Peyer's patch (tissue), 4 donors: ENCODE data around the gene ZBTB38. TPM values are rescaled to one million over a fixed set of nuclear protein-coding genes. Genes with fewer than 3 reads are reported as not detected.
A peak's percentile ranks its signal among the peaks of the same experiment; 100 is the strongest.

Experiments used
- DNase-seq, 3 donors: peaks; one replicate each; pipeline ENCODE4 v3.0.0-alpha.2; 2017 to 2019
- H3K27ac ChIP-seq, 4 donors: fragments of 200-600 bp; sonication (generic); one replicate each; pipeline ENCODE4 v1.5.1; 2016 to 2019
- H3K27me3 ChIP-seq, 2 donors: fragments of 200-600 bp; sonication (generic); one replicate each; pipeline ENCODE4 v1.5.1; 2019
- H3K36me3 ChIP-seq, 3 donors: fragments of 200-600 bp; sonication (generic); one replicate each; pipeline ENCODE4 v1.5.1; 2016 to 2019
- H3K4me1 ChIP-seq, 4 donors: fragments of 200-600 bp; sonication (generic); one replicate each; pipeline ENCODE4 v1.5.1; 2016 to 2019
- H3K4me3 ChIP-seq, 4 donors: fragments of 200-600 bp; sonication (generic); 1 replicate in 3 of 4; 2 replicates in 1 of 4; pipeline ENCODE4 v1.5.1; 2016 to 2019; ENCODE audit warnings: mild to moderate bottlenecking in 1 of 4
- H3K9me3 ChIP-seq, 4 donors: fragments of 200-600 bp; sonication (generic); one replicate each; pipeline ENCODE4 v1.5.1; 2016 to 2019; ENCODE audit warnings: mild to moderate bottlenecking in 1 of 4
- POLR2A ChIP-seq, 2 donors: fragments of 450-650 bp; IDR thresholded peaks; one replicate each; pipeline ENCODE4 v1.5.1; 2017; ENCODE audit warnings: antibody characterized with exemption in 2 of 2, mild to moderate bottlenecking in 2 of 2, moderate library complexity in 2 of 2
- total RNA-seq, 4 donors: library from RNA; depleted of rRNA; stranded (reverse); fragments of >200 nt; gene quantifications; one replicate each; pipeline ENCODE4 v1.1.0, GENCODE V29; 2016
- TF ChIP-seq, protein P1 (sequence below), 6 experiments: fragments of 450-650 bp in 4 of 6; fragments of 200-600 bp in 2 of 6; sonication (generic) in 1 of 6; IDR thresholded peaks; one replicate each; pipeline ENCODE4 v1.5.1; 2017 to 2019; ENCODE audit warnings: antibody characterized with exemption in 6 of 6, mild to moderate bottlenecking in 3 of 6, moderate library complexity in 1 of 6

Gene ZBTB38
- total RNA-seq, 4 donors from 2014 or later, result 168 to 254 (median 184) TPM

DNA sequence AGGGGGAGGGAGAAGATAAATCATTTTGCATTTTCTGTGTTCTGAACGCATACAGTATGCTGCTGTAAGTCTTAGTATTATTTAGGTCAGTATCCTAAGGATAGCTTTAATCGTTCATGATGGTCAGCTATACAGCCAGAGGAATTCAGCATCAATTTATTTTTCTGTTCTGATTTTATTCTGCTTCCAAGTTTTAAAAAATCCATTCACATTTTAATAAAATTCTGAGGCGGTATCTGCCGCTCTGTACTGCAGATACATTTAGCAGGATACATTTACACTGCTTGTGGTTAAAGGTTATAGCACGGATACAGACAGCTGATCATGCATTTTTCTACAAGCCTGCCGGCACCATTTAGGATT lies 17.8 kb downstream of the ZBTB38 start:
- Histone ChIP-seq H3K27ac (peak overlapping the region; percentile 16 to 68 (median 56)), H3K4me3 (peak overlapping the region; percentile 1 to 30 (median 19)), H3K4me1 (no peaks in the 10 kb centered on the region), H3K9me3 (no peaks in the 10 kb centered on the region), H3K36me3 (peaks cover 0 to 13% (median 0%) of the 10 kb centered on the region in 3 donors), H3K27me3 (no peaks in the 10 kb centered on the region)
- TF ChIP-seq, protein P1, sequence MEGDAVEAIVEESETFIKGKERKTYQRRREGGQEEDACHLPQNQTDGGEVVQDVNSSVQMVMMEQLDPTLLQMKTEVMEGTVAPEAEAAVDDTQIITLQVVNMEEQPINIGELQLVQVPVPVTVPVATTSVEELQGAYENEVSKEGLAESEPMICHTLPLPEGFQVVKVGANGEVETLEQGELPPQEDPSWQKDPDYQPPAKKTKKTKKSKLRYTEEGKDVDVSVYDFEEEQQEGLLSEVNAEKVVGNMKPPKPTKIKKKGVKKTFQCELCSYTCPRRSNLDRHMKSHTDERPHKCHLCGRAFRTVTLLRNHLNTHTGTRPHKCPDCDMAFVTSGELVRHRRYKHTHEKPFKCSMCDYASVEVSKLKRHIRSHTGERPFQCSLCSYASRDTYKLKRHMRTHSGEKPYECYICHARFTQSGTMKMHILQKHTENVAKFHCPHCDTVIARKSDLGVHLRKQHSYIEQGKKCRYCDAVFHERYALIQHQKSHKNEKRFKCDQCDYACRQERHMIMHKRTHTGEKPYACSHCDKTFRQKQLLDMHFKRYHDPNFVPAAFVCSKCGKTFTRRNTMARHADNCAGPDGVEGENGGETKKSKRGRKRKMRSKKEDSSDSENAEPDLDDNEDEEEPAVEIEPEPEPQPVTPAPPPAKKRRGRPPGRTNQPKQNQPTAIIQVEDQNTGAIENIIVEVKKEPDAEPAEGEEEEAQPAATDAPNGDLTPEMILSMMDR (IDR thresholded peaks at IDR 0.05), result no peak
- no peak for TF ChIP-seq POLR2A (IDR thresholded peaks at IDR 0.05)
- DNase-seq, result no peak

DNA sequence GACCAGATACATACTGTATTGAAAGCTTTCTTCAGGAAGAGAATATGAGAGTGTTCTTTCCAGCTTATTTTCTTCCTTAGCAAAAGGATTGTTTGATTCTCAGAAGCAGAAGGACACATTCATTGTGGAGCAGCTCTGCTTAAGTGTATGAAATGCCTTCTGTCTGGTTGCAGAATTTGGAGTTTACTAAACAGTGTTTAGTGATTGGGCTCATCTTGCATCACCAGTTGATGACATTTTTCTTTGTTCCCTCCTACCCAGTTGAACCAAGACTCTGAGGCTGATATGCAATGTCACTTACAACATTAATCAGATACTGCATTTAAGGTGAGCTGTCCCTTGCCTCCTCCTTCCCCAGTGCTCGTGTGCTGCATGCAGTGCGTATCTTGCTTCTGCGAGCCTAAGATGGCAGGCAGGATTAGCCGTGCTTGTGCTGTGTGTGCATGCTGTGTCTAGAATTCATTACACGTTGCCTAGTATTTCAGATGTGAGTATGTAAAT lies 18.4 kb downstream of the ZBTB38 start:
- TF ChIP-seq, protein P1 (IDR thresholded peaks at IDR 0.05), result no peak
- peak in 1 of 2 donors; percentile 28 for TF ChIP-seq POLR2A (IDR thresholded peaks at IDR 0.05)
- Histone ChIP-seq H3K9me3 (no peaks in the 10 kb centered on the region), H3K27ac (peak overlapping the region; percentile 42 to 68 (median 56)), H3K4me1 (no peaks in the 10 kb centered on the region), H3K27me3 (no peaks in the 10 kb centered on the region), H3K4me3 (peak overlapping the region; percentile 1 to 30 (median 19)), H3K36me3 (peaks cover 0 to 9% (median 0%) of the 10 kb centered on the region in 3 donors)
- no peak for DNase-seq

DNA sequence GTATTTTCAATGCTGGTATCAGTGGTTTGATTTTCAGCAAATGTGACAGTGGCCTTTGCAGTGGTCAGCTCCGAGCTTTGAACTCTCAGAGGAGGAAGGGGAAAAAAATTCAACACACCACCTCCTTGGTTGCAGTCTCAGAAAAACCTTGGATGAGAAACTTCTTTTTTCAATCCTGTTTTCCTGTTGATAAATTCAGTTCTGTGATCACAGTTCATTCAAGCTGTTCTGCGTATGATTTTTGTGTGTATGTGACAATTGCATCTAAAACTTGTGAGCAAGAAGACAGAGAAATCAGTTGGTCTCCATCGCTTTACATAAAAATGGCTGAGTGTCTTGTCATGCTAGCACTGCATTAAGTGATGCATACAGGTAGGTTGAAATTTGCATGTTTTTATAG lies 19.2 kb downstream of the ZBTB38 start:
- H3K9me3 ChIP-seq, result no peaks in the 10 kb centered on the region
- H3K4me3 ChIP-seq, result peak overlapping the region in 1 of 4 donors; percentile 22
- H3K4me1 ChIP-seq, result no peaks in the 10 kb centered on the region
- H3K36me3 ChIP-seq, result peaks cover 0 to 9% (median 0%) of the 10 kb centered on the region in 3 donors
- peak overlapping the region in 3 of 4 donors; percentile 42 to 68 (median 44) for H3K27ac ChIP-seq
- H3K27me3 ChIP-seq, result no peaks in the 10 kb centered on the region
- TF ChIP-seq, protein P1 (IDR thresholded peaks at IDR 0.05), result no peak
- no peak for TF ChIP-seq POLR2A (IDR thresholded peaks at IDR 0.05)
- DNase-seq, result no peak

DNA sequence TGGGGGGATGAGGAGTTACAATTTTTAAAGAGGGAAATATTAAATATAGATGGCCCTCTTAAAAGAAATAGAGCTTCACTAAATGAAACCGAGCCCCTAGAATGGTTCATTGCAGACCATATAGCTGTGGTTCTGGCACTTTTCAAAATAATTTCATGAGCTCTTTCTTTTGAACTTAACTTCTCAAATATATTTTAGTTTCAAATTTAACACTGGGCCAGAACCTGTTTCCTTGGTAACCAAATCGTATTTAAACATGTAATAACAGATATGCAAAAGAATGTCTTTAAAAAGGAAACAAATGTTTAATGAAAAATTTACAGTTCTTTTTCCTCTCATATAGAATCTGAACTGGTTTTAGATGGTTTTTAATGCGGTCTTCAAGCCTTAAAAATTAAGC lies 20.1 kb downstream of the ZBTB38 start:
- Histone ChIP-seq H3K27ac (peak overlapping the region in 3 of 4 donors; percentile 34 to 54 (median 41)), H3K9me3 (no peaks in the 10 kb centered on the region), H3K4me3 (peak overlapping the region in 2 of 4 donors; percentile 6 to 16), H3K36me3 (peaks cover 0 to 13% (median 0%) of the 10 kb centered on the region in 3 donors), H3K27me3 (no peaks in the 10 kb centered on the region), H3K4me1 (no peaks in the 10 kb centered on the region)
- DNase-seq, result no peak
- TF ChIP-seq, protein P1 (IDR thresholded peaks at IDR 0.05), result no peak
- TF ChIP-seq POLR2A (IDR thresholded peaks at IDR 0.05), result no peak

DNA sequence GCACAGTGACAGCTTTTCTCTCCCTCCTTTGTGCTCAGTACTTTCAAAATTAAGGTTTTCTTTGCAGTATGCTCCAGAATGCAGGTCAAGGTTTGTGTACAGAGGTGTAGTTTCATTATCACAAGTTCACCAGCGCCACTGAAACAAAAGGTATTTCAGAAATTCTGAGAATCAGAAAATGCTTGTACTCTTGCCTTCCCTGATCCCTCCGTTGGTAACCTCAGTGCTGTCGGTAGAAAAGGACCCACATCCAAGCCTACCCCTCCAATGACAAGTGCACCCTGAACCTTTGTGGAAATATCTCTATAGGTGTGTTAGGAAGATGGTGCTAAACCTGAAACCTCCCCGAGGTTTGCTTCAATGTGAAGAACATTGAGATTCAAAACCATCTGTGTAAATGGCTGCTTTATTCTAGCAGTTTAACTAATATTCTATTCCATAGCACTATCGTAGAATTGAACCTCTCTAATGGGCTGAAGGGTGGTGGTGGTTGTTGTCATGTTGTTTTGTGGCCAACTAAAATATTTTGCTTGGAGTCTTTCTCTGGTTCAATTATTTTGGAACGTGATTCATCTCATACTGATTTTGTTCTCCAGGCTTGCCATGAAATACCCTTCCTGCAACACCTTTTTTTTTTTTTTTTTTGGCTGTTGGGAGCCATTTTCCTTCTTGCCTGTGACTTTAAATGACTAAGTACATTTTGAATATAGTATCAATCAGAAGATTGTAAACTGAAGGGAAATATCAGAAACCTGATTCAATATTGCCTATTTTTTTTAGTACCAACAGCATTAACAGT lies 20.7 kb downstream of the ZBTB38 start:
- Histone ChIP-seq H3K9me3 (no peaks in the 10 kb centered on the region), H3K27me3 (no peaks in the 10 kb centered on the region), H3K4me1 (no peaks in the 10 kb centered on the region), H3K27ac (peak overlapping the region; percentile 34 to 64 (median 48)), H3K4me3 (peak overlapping the region; percentile 5 to 18 (median 11)), H3K36me3 (peaks cover 0 to 9% (median 0%) of the 10 kb centered on the region in 3 donors)
- TF ChIP-seq, protein P1 (IDR thresholded peaks at IDR 0.05), result no peak
- no peak for TF ChIP-seq POLR2A (IDR thresholded peaks at IDR 0.05)
- no peak for DNase-seq
